ENCODE measurements around the gene KLHDC4.

DNA sequence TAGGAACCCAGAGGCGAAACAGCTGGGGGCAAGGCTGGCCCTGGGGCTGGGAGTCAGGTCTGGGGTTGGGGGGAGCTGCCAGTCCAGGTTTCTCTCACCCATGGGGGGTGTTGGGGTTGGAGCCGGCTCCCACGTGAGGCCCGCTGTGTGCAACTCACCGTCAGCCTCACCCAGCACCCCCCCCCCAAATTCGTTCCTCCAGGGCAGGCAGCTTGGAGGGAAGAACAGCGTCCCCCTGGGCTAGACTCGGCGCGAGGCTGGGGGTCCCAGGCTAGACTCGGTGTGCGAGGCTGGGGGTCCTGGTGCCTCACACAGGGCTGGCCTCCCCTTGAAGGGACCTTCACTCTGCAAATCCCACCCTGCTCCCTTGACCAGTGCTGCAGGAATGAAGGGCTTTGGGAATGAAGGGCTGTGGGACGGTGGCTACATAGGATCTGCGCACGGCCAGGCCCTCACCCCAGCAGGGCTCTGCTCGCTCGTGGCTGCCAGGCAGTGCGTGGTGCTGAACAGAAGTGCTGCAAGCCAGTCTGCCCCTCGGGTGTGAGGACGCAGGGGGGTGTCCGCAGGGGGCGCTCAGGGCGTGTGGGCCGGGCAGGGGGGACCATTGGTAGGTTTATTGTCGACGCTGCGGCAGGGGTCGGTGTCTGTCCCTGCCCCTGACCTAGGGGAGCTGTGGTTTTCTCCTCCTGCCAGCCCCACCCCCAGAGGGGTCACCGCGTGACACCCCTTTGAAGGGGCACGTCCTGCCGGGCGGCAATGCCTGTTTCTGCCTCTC, 74.7 kb downstream of the KLHDC4 start:
- TF ChIP-seq, protein P1, sequence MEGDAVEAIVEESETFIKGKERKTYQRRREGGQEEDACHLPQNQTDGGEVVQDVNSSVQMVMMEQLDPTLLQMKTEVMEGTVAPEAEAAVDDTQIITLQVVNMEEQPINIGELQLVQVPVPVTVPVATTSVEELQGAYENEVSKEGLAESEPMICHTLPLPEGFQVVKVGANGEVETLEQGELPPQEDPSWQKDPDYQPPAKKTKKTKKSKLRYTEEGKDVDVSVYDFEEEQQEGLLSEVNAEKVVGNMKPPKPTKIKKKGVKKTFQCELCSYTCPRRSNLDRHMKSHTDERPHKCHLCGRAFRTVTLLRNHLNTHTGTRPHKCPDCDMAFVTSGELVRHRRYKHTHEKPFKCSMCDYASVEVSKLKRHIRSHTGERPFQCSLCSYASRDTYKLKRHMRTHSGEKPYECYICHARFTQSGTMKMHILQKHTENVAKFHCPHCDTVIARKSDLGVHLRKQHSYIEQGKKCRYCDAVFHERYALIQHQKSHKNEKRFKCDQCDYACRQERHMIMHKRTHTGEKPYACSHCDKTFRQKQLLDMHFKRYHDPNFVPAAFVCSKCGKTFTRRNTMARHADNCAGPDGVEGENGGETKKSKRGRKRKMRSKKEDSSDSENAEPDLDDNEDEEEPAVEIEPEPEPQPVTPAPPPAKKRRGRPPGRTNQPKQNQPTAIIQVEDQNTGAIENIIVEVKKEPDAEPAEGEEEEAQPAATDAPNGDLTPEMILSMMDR (IDR thresholded peaks at IDR 0.05; ENCODE audit: low read length): no peak
- TF ChIP-seq EZH2phosphoT487 (IDR thresholded peaks at IDR 0.05; ENCODE audit: low read length) (no peak), EZH2 (optimal IDR thresholded peaks at IDR 0.05; ENCODE audit: low read depth, low read length) (no peak)

All from MM.1S (cell line).